WTC11 (cell line): Measurements from ENCODE around the gene MAPK11.

Experiments used
- TF ChIP-seq, protein P1 (sequence below): sonication (generic); formaldehyde crosslinking; IDR thresholded peaks from 2 replicates; pipeline ENCODE4 v1.8.0; 2022; ENCODE audit warnings: mild to moderate bottlenecking, missing genetic modification reagents
- TF ChIP-seq, protein P2 (sequence below): fragments of 200-600 bp; IDR thresholded peaks from 2 replicates; pipeline ENCODE4 v1.8.0; 2022; ENCODE audit warnings: antibody characterized with exemption

DNA sequence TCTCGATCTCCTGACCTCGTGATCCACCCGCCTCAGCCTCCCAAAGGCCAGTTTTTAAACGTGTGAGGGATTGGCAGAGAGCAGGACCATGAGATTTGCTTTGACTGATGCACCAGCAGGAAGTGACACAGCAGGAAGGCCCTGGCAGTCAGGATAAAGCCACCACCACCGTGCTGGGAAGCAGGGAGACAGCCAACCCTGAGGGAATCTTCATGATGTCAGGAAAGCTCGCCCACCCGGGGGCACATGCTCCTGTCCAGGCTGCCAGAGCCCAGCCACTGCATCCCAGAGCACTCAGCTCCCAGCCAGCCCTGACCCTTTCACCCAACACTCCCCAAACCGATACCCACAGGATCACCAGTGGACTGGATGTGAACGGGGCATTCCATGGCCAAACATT, 31.4 kb downstream of the MAPK11 start:
- TF ChIP-seq, protein P1, sequence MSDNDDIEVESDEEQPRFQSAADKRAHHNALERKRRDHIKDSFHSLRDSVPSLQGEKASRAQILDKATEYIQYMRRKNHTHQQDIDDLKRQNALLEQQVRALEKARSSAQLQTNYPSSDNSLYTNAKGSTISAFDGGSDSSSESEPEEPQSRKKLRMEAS, result no peak
- TF ChIP-seq, protein P2, sequence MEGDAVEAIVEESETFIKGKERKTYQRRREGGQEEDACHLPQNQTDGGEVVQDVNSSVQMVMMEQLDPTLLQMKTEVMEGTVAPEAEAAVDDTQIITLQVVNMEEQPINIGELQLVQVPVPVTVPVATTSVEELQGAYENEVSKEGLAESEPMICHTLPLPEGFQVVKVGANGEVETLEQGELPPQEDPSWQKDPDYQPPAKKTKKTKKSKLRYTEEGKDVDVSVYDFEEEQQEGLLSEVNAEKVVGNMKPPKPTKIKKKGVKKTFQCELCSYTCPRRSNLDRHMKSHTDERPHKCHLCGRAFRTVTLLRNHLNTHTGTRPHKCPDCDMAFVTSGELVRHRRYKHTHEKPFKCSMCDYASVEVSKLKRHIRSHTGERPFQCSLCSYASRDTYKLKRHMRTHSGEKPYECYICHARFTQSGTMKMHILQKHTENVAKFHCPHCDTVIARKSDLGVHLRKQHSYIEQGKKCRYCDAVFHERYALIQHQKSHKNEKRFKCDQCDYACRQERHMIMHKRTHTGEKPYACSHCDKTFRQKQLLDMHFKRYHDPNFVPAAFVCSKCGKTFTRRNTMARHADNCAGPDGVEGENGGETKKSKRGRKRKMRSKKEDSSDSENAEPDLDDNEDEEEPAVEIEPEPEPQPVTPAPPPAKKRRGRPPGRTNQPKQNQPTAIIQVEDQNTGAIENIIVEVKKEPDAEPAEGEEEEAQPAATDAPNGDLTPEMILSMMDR, result no peak
